Uterus (tissue), 2 donors: ENCODE measurements around the gene FAM120B.

Experiments
- POLR2A ChIP-seq, 2 donors: fragments of 450-650 bp; IDR thresholded peaks; one replicate each; pipeline ENCODE4 v1.6.1; 2016; ENCODE audit warnings: antibody characterized with exemption in 2 of 2, mild to moderate bottlenecking in 1 of 2, moderate library complexity in 1 of 2
- TF ChIP-seq, protein P1 (sequence below), 4 experiments: fragments of 200-600 bp in 2 of 4; fragments of 450-650 bp in 2 of 4; sonication (generic) in 2 of 4; IDR thresholded peaks; one replicate each; pipeline ENCODE4 v1.5.1; 2016 to 2019; ENCODE audit warnings: antibody characterized with exemption in 4 of 4, mild to moderate bottlenecking in 2 of 4, moderate library complexity in 1 of 4

DNA sequence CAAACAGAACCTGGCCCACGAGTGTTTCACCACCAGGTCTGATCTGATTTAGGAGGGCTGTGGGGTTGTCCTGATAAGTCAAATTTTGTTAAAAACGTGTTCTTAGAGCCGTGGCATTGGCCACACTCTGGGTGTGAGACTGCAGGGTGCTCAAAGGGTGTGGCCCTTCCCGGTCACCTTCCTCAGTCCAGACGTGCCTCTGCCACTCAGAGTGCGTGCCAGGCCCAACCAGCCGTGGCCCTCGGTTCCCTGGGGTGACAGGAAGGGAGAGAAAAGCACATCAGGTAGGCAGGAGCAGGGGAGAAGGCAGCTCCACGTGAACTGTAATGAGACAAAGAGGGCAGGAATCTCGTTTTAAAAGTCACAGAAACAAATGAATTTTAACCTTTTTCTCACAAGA lies 115.4 kb downstream of the FAM120B start:
- TF ChIP-seq POLR2A (IDR thresholded peaks at IDR 0.05) = no peak
- TF ChIP-seq, protein P1, sequence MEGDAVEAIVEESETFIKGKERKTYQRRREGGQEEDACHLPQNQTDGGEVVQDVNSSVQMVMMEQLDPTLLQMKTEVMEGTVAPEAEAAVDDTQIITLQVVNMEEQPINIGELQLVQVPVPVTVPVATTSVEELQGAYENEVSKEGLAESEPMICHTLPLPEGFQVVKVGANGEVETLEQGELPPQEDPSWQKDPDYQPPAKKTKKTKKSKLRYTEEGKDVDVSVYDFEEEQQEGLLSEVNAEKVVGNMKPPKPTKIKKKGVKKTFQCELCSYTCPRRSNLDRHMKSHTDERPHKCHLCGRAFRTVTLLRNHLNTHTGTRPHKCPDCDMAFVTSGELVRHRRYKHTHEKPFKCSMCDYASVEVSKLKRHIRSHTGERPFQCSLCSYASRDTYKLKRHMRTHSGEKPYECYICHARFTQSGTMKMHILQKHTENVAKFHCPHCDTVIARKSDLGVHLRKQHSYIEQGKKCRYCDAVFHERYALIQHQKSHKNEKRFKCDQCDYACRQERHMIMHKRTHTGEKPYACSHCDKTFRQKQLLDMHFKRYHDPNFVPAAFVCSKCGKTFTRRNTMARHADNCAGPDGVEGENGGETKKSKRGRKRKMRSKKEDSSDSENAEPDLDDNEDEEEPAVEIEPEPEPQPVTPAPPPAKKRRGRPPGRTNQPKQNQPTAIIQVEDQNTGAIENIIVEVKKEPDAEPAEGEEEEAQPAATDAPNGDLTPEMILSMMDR (IDR thresholded peaks at IDR 0.05) = no peak
